SK-N-SH (cell line): ENCODE results near the gene WNT9B. TPM values are rescaled to one million over a fixed set of nuclear protein-coding genes. Genes with fewer than 3 reads are reported as not detected.

ENCODE experiments used
- CTCF ChIA-PET: fragments of 300-600, 350-600 bp; formaldehyde crosslinking; extraction: SDS; loops from one replicate; lab custom pipeline; 2021; lab: Yijun Ruan, JAX
- POLR2A ChIA-PET: fragments of 350-600 bp; sonication (Branson Sonifier 250); formaldehyde crosslinking; extraction: SDS; loops from one replicate; lab custom pipeline; 2020; ENCODE audit warnings: antibody characterized with exemption, inconsistent platforms; lab: Yijun Ruan, JAX
- DNase-seq: peaks from one replicate; pipeline ENCODE4 v3.0.0; 2012
- H2AFZ ChIP-seq: fragments of 200-600 bp; sonication (generic); 2 replicates; pipeline ENCODE4 v1.8.1; 2016; ENCODE audit warnings: antibody characterized with exemption, mild to moderate bottlenecking, low read depth
- H3F3A ChIP-seq: fragments of 200-600 bp; sonication (generic); replicated peaks from 2 replicates; pipeline ENCODE3; 2016; ENCODE audit warnings: antibody characterized with exemption, mild to moderate bottlenecking; ENCODE audit not compliant: insufficient read depth
- H3K27ac ChIP-seq, 2 experiments: fragments of 200-500 bp in 1 of 2; fragments of 200-600 bp in 1 of 2; sonication (Bioruptor generic) in 1 of 2; sonication (generic), shearing (Covaris generic) in 1 of 2; 2 replicates each; pipeline versions ENCODE4 v1.5.1 to v1.6.1; 2014 to 2016; ENCODE audit warnings: low read depth in 2 of 2, inconsistent platforms in 1 of 2, low read length in 1 of 2, mild to moderate bottlenecking in 1 of 2, mixed read lengths in 1 of 2
- H3K27me3 ChIP-seq: fragments of 200-600 bp; sonication (generic), shearing (Covaris generic); 2 replicates; pipeline ENCODE4 v1.6.1; 2016; ENCODE audit warnings: mixed run types; ENCODE audit not compliant: insufficient read depth
- H3K36me3 ChIP-seq, 2 experiments: fragments of 200-500 bp in 1 of 2; fragments of 200-600 bp in 1 of 2; sonication (Bioruptor generic) in 1 of 2; sonication (generic) in 1 of 2; replicated peaks in 1 of 2; 2 replicates each; pipeline versions ENCODE3 to v1.5.1; 2014 to 2016; ENCODE audit warnings: low read length in 1 of 2, mild to moderate bottlenecking in 1 of 2; ENCODE audit not compliant: insufficient read depth in 2 of 2, control insufficient read depth in 1 of 2
- H3K4me1 ChIP-seq, 2 experiments: fragments of 200-500 bp in 1 of 2; fragments of 200-600 bp in 1 of 2; sonication (Bioruptor generic) in 1 of 2; sonication (generic), shearing (Covaris generic) in 1 of 2; 2 replicates each; pipeline versions ENCODE4 v1.5.1 to v1.6.1; 2014 to 2016; ENCODE audit warnings: low read depth in 1 of 2, low read length in 1 of 2, mixed run types in 1 of 2; ENCODE audit not compliant: insufficient read depth in 2 of 2, control insufficient read depth in 1 of 2
- H3K4me2 ChIP-seq: fragments of 200-600 bp; sonication (generic), shearing (Covaris generic); 2 replicates; pipeline ENCODE4 v1.6.1; 2017; ENCODE audit warnings: mixed run types
- H3K4me3 ChIP-seq, 2 experiments: fragments of 200-500 bp in 1 of 2; fragments of 200-600 bp in 1 of 2; sonication (Bioruptor generic) in 1 of 2; sonication (generic), shearing (Covaris generic) in 1 of 2; 2 replicates each; pipeline versions ENCODE4 v1.5.1 to v1.8.1; 2014 to 2016; ENCODE audit warnings: low read depth in 2 of 2, inconsistent platforms in 1 of 2, low read length in 1 of 2, mild to moderate bottlenecking in 1 of 2, mixed read lengths in 1 of 2, moderate library complexity in 1 of 2
- H3K79me2 ChIP-seq: fragments of 200-600 bp; sonication (generic); 2 replicates; pipeline ENCODE4 v1.8.1; 2017; ENCODE audit warnings: mild to moderate bottlenecking; ENCODE audit not compliant: insufficient read depth
- H3K9ac ChIP-seq: fragments of 200-600 bp; sonication (generic); 2 replicates; pipeline ENCODE4 v1.6.1; 2017; ENCODE audit warnings: mixed run types
- H3K9me2 ChIP-seq: fragments of 200-600 bp; sonication (generic); 2 replicates; pipeline ENCODE4 v1.6.1; 2017; ENCODE audit warnings: mixed run types
- H3K9me3 ChIP-seq: fragments of 200-600 bp; sonication (generic); 2 replicates; pipeline ENCODE4 v1.6.1; 2017; ENCODE audit warnings: mixed run types, mild to moderate bottlenecking, moderate library complexity
- H4K20me1 ChIP-seq: fragments of 200-600 bp; sonication (generic); 2 replicates; pipeline ENCODE4 v1.6.1; 2017; ENCODE audit warnings: mild to moderate bottlenecking, mixed run types; ENCODE audit not compliant: insufficient read depth
- CHD2 ChIP-seq: fragments of 150-350 bp; IDR thresholded peaks from 2 replicates; pipeline ENCODE4 v1.6.1; 2018; ENCODE audit warnings: low read length; ENCODE audit not compliant: partially characterized antibody
- FOSL2 ChIP-seq: IDR thresholded peaks from 2 replicates; pipeline ENCODE4 v1.4.0; 2012; ENCODE audit warnings: low read depth, mild to moderate bottlenecking, moderate library complexity, borderline replicate concordance
- FOXJ3 ChIP-seq: sonication (generic); formaldehyde crosslinking; IDR thresholded peaks from 2 replicates; pipeline ENCODE4 v1.5.1; 2020; ENCODE audit warnings: mild to moderate bottlenecking, missing genetic modification reagents
- JUND ChIP-seq: IDR thresholded peaks from 2 replicates; pipeline ENCODE4 v1.4.0; 2012
- MEF2A ChIP-seq: IDR thresholded peaks from 2 replicates; pipeline ENCODE4 v1.4.0; 2012; ENCODE audit warnings: low read depth, borderline replicate concordance
- MXI1 ChIP-seq: IDR thresholded peaks from 2 replicates; pipeline ENCODE4 v1.6.1; 2012; ENCODE audit warnings: mild to moderate bottlenecking, low read depth, low read length, improper control_type of control experiment
- NFIC ChIP-seq: IDR thresholded peaks from 2 replicates; pipeline ENCODE4 v1.4.0; 2012; ENCODE audit warnings: borderline replicate concordance
- RAD21 ChIP-seq: IDR thresholded peaks from 2 replicates; pipeline ENCODE4 v1.6.1; 2012; ENCODE audit warnings: mild to moderate bottlenecking, low read length
- RCOR1 ChIP-seq: fragments of 150-350 bp; IDR thresholded peaks from 2 replicates; pipeline ENCODE4 v1.6.1; 2017; ENCODE audit warnings: antibody characterized with exemption, low read length
- SIN3A ChIP-seq: IDR thresholded peaks from 2 replicates; pipeline ENCODE4 v1.6.1; 2012; ENCODE audit warnings: low read depth, mild to moderate bottlenecking, low read length, moderate library complexity, borderline replicate concordance
- TAF1 ChIP-seq: IDR thresholded peaks from 2 replicates; pipeline ENCODE4 v1.6.1; 2012; ENCODE audit warnings: low read depth, mild to moderate bottlenecking, low read length, moderate library complexity, borderline replicate concordance
- TCF12 ChIP-seq: IDR thresholded peaks from 2 replicates; pipeline ENCODE4 v1.4.0; 2012
- TEAD4 ChIP-seq: IDR thresholded peaks from 2 replicates; pipeline ENCODE4 v1.4.0; 2012; ENCODE audit warnings: mild to moderate bottlenecking, borderline replicate concordance; ENCODE audit not compliant: insufficient read depth
- WGBS: methylation state at CpG from one replicate; pipeline ENCODE4 v1.1.6; 2017; ENCODE audit warnings: low lambda C conversion rate; 5-methylcytosine and 5-hydroxymethylcytosine counted together
- polyA plus RNA-seq, 3 experiments: library from polyadenylated mRNA; depleted of rRNA; stranded (reverse); fragments of >200 nt; gene quantifications; 2 replicates each; pipeline ENCODE4 v1.2.3, GENCODE V29; 2012
- TF ChIP-seq, protein P1 (sequence below): IDR thresholded peaks from 2 replicates; pipeline ENCODE4; 2012
- TF ChIP-seq, protein P2 (sequence below): fragments of 150-350 bp; IDR thresholded peaks from 2 replicates; pipeline ENCODE4 v1.6.1; 2016; ENCODE audit warnings: mild to moderate bottlenecking, low read depth, low read length

The WNT9B gene
- polyA plus RNA-seq, 1 of the 3 experiments (the other 2 are of a cell fraction) = not detected

DNA sequence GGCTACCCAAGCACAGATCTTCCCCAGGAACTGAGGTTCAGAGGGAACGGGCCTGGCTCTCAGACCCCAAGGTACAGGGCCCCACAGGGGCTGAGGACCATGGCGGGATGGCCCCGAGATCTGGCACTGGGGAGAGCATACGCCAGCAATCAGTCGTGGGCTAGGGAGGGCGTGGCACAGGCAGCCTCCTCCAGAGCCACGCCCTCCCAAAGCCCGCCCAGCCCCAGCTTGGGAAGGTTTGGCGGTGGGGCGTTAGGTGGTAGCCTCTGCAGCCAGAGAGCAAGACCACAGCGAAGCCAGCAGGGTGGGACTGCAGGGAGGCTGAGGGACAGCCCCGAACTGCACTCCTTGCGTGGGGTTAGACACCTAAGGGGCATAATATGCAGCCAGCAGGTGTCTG is 11.6 kb downstream of the WNT9B start (continued):
- TF ChIP-seq CHD2 (no peak), MEF2A (no peak)

DNA sequence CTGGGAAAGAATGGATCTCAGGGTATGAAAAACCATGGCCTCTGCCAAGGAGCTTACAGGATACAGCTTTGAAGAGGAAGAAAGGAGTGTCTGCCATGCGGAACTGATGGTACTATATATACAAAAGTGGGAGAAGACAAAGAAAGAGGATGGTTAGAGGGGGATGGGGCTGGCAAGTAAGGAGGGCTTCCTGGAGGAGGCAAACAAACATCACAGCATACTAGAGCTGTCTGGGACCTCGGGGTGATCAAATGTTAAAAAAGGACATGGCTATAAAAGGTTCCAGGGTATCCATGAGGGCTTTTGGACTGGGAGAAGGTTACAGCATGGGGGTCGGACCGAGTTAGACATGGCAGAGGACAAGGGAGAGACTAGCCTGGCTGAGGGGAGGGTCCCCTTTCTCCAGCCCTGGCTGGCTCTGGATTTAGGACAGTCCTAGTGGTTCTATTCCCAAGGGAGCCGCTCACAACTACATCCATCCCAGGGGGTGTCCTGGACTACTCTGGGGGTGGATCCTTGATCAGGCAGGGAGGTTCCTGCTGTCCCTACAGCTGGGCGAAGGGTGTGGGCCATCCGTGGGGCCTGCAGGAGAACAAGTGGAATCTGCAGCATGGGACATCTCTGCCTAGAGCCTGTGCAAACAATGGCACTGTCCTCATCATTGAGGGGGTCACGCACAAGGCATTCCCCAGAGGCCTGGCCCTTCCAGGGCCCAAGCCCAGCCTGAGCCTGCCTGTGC is 12.2 kb downstream of the WNT9B start:
- Histone ChIP-seq H4K20me1 (no peaks in the 10 kb centered on the region), H3K9me2 (no peaks in the 10 kb centered on the region), H2AFZ (no peak overlapping the region)
- TF ChIP-seq MXI1 = no peak
- TF ChIP-seq TCF12 = no peak
- no peak for TF ChIP-seq SIN3A
- TF ChIP-seq, protein P1, sequence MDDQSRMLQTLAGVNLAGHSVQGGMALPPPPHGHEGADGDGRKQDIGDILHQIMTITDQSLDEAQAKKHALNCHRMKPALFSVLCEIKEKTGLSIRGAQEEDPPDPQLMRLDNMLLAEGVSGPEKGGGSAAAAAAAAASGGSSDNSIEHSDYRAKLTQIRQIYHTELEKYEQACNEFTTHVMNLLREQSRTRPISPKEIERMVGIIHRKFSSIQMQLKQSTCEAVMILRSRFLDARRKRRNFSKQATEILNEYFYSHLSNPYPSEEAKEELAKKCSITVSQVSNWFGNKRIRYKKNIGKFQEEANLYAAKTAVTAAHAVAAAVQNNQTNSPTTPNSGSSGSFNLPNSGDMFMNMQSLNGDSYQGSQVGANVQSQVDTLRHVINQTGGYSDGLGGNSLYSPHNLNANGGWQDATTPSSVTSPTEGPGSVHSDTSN = no peak
- no peak for TF ChIP-seq RCOR1
- no peak for TF ChIP-seq TEAD4
- no peak for TF ChIP-seq MEF2A
- no peak for TF ChIP-seq RAD21
- TF ChIP-seq CHD2 = no peak
- TF ChIP-seq NFIC = no peak
- TF ChIP-seq JUND = no peak
- TF ChIP-seq, protein P2, sequence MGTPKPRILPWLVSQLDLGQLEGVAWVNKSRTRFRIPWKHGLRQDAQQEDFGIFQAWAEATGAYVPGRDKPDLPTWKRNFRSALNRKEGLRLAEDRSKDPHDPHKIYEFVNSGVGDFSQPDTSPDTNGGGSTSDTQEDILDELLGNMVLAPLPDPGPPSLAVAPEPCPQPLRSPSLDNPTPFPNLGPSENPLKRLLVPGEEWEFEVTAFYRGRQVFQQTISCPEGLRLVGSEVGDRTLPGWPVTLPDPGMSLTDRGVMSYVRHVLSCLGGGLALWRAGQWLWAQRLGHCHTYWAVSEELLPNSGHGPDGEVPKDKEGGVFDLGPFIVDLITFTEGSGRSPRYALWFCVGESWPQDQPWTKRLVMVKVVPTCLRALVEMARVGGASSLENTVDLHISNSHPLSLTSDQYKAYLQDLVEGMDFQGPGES = no peak
- no peak for TF ChIP-seq TAF1
- no peak for TF ChIP-seq FOXJ3 (CRISPR knock-in tag)
- TF ChIP-seq FOSL2 = no peak
- TF ChIP-seq, all 33 proteins: peak for 0
- POLR2A ChIA-PET = no interaction called here
- Histone ChIP-seq H3K4me1 (no peaks in the 10 kb centered on the region; a peak in 1 of 4 replicates), H3K36me3 (no peaks in the 10 kb centered on the region), H3K9me3 (no peaks in the 10 kb centered on the region), H3K79me2 (no peaks in the 10 kb centered on the region), H3K4me3 (no peak overlapping the region), H3K4me2 (no peak overlapping the region), H3K27ac (no peak overlapping the region), H3K27me3 (0 out of 2 replicates have a peak, but pooled peaks cover 4% of the 10 kb centered on the region), H3F3A (no peaks in the 10 kb centered on the region), H3K9ac (no peak overlapping the region)
- WGBS = 52% methylated on average over 8 of the region's 8 CpGs
- no peak for DNase-seq
- CTCF ChIA-PET = interaction anchor here (3.1 to 4.6 kb wide), 2 partner anchors 22 to 78 kb away, joined by 17 to 21 read pairs; no protein-coding TSS in a partner anchor
